ENCODE results near the gene SPRED1. TPM values are rescaled to one million over a fixed set of nuclear protein-coding genes. Genes with fewer than 3 reads are reported as not detected.

Gene SPRED1
- total RNA-seq, 1 donor: 32.6 TPM

DNA sequence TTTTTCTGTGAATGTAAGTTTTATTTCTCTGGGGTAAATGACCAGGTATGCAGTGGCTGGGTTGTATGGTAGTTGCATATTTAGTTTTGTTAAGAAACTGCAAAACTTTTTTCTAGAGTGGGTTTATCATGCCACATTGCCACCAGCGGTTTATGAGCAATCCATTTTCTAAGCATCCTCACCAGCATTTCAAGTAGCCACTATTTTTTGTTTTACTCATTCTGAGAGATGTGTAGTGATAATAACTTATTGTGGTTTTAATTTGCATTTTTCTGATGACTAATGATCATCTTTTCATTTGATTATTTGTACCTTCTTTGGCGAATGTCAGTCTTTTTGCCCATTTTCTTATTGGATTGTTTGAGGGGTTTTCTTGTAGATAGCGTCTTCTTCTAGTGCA lies 56.2 kb downstream of the SPRED1 start:
- H3K36me3 ChIP-seq (ENCODE audit: insufficient read depth, low read length): no peaks in the 10 kb centered on the region
- no peak for DNase-seq (ENCODE audit: insufficient read length, low spot score, missing footprints)
- no peak overlapping the region for H2AFZ ChIP-seq (ENCODE audit: low read length)
- no peak overlapping the region for H3K4me2 ChIP-seq (ENCODE audit: insufficient read depth, low read length)
- H3K4me1 ChIP-seq (ENCODE audit: insufficient read depth, low read length): no peaks in the 10 kb centered on the region
- no peaks in the 10 kb centered on the region for H3K27me3 ChIP-seq (ENCODE audit: insufficient read depth, low read length)
- no peak overlapping the region for H3K4me3 ChIP-seq (ENCODE audit: insufficient read depth, low read length)
- H4K20me1 ChIP-seq (ENCODE audit: insufficient read depth, low read length): peaks cover 10% of the 10 kb centered on the region
- H3K79me2 ChIP-seq (ENCODE audit: insufficient read depth, low read length): peaks cover 96% of the 10 kb centered on the region
- TF ChIP-seq, protein P1, sequence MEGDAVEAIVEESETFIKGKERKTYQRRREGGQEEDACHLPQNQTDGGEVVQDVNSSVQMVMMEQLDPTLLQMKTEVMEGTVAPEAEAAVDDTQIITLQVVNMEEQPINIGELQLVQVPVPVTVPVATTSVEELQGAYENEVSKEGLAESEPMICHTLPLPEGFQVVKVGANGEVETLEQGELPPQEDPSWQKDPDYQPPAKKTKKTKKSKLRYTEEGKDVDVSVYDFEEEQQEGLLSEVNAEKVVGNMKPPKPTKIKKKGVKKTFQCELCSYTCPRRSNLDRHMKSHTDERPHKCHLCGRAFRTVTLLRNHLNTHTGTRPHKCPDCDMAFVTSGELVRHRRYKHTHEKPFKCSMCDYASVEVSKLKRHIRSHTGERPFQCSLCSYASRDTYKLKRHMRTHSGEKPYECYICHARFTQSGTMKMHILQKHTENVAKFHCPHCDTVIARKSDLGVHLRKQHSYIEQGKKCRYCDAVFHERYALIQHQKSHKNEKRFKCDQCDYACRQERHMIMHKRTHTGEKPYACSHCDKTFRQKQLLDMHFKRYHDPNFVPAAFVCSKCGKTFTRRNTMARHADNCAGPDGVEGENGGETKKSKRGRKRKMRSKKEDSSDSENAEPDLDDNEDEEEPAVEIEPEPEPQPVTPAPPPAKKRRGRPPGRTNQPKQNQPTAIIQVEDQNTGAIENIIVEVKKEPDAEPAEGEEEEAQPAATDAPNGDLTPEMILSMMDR (IDR thresholded peaks at IDR 0.05; ENCODE audit: extremely low read depth, low read depth, low read length): no peak
- no peak overlapping the region for H3K27ac ChIP-seq (ENCODE audit: low read depth, low read length)
- H3K9me3 ChIP-seq (ENCODE audit: low read depth, low read length): no peaks in the 10 kb centered on the region

DNA sequence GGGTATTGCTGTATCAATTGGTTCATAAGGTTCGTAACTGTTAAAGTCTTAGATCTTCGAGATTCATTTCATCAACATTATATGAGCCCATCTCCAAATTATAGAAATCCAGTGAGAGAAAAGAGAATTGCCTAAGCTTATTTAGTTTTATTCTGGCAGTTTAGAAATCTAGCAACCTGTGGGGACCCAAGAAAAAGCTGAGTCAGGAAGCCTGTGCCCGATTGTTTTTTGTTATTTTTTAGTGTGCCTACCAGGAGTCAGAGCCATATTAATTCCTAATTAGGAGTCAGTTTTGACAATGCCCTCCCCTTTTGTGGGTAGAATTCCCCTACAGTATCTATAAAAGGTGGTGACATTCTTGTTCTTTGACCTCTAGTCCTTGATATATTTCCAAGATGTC lies 59.6 kb downstream of the SPRED1 start:
- DNase-seq (ENCODE audit: insufficient read length, low spot score, missing footprints): no peak
- Histone ChIP-seq H3K27ac (ENCODE audit: low read depth, low read length) (no peak overlapping the region), H2AFZ (ENCODE audit: low read length) (no peak overlapping the region), H3K4me1 (ENCODE audit: insufficient read depth, low read length) (peaks cover 4% of the 10 kb centered on the region), H3K9me3 (ENCODE audit: low read depth, low read length) (no peaks in the 10 kb centered on the region), H3K27me3 (ENCODE audit: insufficient read depth, low read length) (no peaks in the 10 kb centered on the region), H3K79me2 (ENCODE audit: insufficient read depth, low read length) (peaks cover 93% of the 10 kb centered on the region), H3K36me3 (ENCODE audit: insufficient read depth, low read length) (no peaks in the 10 kb centered on the region), H4K20me1 (ENCODE audit: insufficient read depth, low read length) (peaks cover 12% of the 10 kb centered on the region), H3K4me3 (ENCODE audit: insufficient read depth, low read length) (no peak overlapping the region), H3K4me2 (ENCODE audit: insufficient read depth, low read length) (no peak overlapping the region)
- TF ChIP-seq, protein P1 (IDR thresholded peaks at IDR 0.05; ENCODE audit: extremely low read depth, low read depth, low read length): no peak

GRCh38 chr15:38316311-38316710 lies 63.7 kb downstream of the SPRED1 start:
- Histone ChIP-seq H3K27ac (ENCODE audit: low read depth, low read length) (no peak overlapping the region), H3K36me3 (ENCODE audit: insufficient read depth, low read length) (no peaks in the 10 kb centered on the region), H3K79me2 (ENCODE audit: insufficient read depth, low read length) (peaks cover 90% of the 10 kb centered on the region), H3K4me1 (ENCODE audit: insufficient read depth, low read length) (peaks cover 4% of the 10 kb centered on the region), H3K9me3 (ENCODE audit: low read depth, low read length) (no peaks in the 10 kb centered on the region), H4K20me1 (ENCODE audit: insufficient read depth, low read length) (peaks cover 12% of the 10 kb centered on the region), H3K4me2 (ENCODE audit: insufficient read depth, low read length) (no peak overlapping the region), H3K27me3 (ENCODE audit: insufficient read depth, low read length) (no peaks in the 10 kb centered on the region), H2AFZ (ENCODE audit: low read length) (no peak overlapping the region), H3K4me3 (ENCODE audit: insufficient read depth, low read length) (no peak overlapping the region)
- no peak for DNase-seq (ENCODE audit: insufficient read length, low spot score, missing footprints)
- TF ChIP-seq, protein P1 (IDR thresholded peaks at IDR 0.05; ENCODE audit: extremely low read depth, low read depth, low read length): no peak

DNA sequence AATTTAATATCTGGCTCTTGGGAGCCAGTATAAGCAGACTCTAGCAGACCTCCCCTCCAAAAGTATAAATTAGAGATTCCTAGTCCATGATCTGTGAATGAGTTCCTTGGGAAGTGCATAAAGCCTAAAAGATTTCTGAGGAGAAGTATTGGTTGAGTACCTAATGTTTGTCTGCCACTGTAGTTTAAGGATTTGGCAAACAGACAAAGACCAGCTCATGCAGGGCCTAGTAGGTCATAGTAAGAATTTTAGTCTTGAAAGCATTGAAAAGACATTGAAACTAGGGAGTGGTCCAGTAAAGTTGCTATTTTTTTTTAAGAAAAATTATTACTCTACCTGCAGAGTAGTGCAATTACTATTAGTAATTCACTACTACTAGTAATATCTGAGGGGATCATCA lies 67.5 kb downstream of the SPRED1 start:
- H4K20me1 ChIP-seq (ENCODE audit: insufficient read depth, low read length): peaks cover 3% of the 10 kb centered on the region
- H3K4me1 ChIP-seq (ENCODE audit: insufficient read depth, low read length): peaks cover 3% of the 10 kb centered on the region
- no peaks in the 10 kb centered on the region for H3K9me3 ChIP-seq (ENCODE audit: low read depth, low read length)
- H3K4me2 ChIP-seq (ENCODE audit: insufficient read depth, low read length): no peak overlapping the region
- no peaks in the 10 kb centered on the region for H3K36me3 ChIP-seq (ENCODE audit: insufficient read depth, low read length)
- no peak overlapping the region for H2AFZ ChIP-seq (ENCODE audit: low read length)
- peaks cover 77% of the 10 kb centered on the region for H3K79me2 ChIP-seq (ENCODE audit: insufficient read depth, low read length)
- H3K27ac ChIP-seq (ENCODE audit: low read depth, low read length): no peak overlapping the region
- H3K27me3 ChIP-seq (ENCODE audit: insufficient read depth, low read length): no peaks in the 10 kb centered on the region
- TF ChIP-seq, protein P1 (IDR thresholded peaks at IDR 0.05; ENCODE audit: extremely low read depth, low read depth, low read length): no peak
- no peak overlapping the region for H3K4me3 ChIP-seq (ENCODE audit: insufficient read depth, low read length)
- DNase-seq (ENCODE audit: insufficient read length, low spot score, missing footprints): no peak

All from osteoblast (primary cell).